Fibroblast of skin of right biceps (primary cell): ENCODE measurements around the gene MICAL3.
"Not testable (repeated sequence)": the region's sequence is repeated elsewhere in the genome, so short reads cannot be mapped to it uniquely, and the experiment has no call there.

ENCODE experiments used
- DNase-seq: peaks from one replicate; pipeline ENCODE4 v3.0.0-alpha.2; 2013

Gene MICAL3

DNA sequence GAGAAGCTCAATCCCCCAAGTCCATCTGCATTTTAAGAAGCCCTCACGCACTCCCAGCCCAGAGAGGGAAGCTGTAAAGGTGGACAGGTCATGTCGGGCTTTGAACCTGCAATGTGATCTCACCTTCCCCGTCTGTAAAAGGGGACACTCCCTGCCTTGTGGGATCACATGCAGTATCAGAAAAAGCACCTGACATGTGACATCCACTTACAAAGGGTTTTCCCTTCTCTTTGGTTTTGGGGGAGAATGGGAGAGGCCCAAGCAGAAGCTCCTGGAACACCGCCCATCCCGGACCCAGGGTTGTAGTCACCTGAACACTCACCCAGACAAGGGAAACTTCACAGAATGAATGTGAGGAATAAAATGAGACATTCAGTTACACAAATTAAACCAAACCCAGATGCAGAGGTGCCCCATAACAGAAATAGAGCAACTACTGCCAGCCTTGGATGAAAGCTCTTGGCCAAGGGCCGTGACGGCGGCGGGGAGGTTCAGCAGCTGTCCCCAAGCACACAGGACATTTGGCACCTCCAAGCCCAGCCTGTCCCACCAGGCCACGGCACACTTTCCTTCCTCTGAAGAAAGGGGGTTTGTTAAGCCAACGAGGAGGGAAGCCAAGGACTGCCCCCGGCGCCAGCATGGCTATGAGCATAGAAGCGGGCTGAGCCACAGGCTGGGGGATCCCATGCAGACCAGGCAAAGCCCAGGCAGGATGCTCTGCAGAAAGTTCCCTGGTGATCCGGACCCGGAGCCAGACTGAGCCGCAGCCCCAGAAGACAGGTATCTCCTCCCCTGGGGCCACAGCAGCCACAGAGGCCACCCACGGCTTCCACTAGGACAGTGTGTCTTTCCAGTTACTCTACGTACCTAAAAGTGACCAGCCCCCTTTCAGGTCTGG lies 253.9 kb downstream of the MICAL3 start:
- DNase-seq = no peak

- no peak for DNase-seq
These were observed 254.7 kb downstream of the MICAL3 start for GRCh38 chr22:17769716-17770082.

DNA sequence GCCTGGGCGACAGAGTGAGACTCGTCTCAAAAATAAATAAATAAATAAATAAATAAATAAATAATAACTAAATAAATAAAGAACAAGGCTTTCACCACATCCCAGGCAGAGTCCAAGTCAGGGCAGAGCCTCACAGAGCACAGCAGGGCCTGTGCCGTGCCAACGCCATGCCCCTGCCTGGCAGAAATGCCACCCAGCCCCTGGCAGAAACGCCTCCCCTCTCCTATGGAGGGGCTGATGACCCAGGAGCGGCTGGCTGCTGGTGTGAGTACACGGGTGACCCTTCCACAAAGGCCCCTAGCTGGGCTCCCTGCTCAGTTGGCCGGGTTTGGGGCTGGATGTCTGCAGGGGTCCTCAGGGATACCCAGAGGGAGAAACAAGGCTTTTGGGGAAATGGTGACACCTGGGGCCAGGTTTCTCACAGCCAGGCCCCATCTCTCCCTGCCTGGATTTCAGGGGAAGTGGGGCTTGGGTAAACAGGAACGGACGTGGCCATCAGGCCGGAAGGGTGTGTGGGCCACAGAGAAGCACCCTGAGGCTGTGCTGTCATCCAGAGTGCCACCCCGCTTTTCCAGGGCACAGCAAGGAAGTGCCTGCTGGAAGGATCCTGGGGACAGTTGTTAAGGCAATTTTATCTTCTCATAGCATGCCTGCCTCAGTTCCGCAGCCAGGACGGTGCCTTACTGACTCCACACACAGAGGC lies 255.2 kb downstream of the MICAL3 start:
- no peak for DNase-seq

GRCh38 chr22:17767233-17768065 lies 256.9 kb downstream of the MICAL3 start:
- DNase-seq = no peak

DNA sequence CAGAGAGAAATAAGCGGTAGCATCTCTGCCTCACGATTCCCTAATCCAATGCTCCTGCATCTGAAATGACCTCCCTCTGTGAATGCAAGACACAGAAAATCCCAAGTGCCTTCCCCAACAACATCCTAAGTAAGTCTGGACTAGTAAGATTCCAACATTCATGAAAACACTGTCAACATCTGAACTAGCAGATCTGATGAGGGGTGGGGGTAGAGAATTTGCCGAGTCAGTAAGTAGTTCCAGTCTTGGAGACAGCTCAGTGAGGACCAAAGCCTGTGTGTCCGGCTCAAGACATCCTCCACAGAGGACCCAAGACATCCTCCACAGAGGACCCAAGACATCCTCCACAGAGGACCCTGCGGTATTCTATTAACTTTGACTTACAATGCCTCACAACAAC lies 259.5 kb downstream of the MICAL3 start:
- not testable (repeated sequence) for DNase-seq

DNA sequence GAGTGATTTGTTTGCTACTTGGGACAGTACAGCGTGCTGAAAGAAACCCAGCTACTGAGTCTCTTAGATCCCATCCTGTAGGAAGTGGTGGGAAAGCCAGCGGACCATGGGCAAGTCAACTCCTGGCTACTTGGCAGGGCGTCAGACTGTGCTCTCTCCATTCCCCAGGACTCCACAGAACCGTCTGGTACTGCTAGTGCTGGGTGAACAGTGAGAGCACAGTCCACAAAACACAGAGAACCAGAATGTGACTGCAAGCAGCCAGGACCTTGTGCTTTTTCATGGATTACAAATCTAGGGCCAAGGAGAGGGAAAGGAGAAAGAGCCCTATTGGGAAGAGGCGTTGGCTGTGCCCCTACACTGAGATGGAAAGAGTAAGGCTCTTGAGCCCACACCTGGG lies 260.3 kb downstream of the MICAL3 start:
- DNase-seq = no peak

DNA sequence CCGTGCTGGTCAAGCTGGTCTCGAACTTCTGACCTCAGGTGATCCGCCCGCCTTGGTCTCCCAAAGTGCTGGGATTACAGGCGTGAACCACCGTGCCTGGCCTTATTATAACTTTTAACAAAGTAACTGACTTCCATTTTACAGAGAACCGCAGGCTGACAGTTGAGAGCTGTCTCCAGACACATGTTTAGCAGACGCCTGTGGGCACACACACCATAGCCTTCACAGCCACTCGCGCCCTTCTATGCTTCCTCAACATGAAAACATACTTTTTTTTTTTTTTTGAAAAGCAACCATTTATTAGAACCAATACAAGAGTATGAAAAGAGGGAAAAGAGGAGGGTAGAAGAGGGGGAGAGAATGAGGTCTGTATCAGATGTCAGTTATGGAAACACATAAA lies 260.9 kb downstream of the MICAL3 start:
- DNase-seq = not testable (repeated sequence)

DNA sequence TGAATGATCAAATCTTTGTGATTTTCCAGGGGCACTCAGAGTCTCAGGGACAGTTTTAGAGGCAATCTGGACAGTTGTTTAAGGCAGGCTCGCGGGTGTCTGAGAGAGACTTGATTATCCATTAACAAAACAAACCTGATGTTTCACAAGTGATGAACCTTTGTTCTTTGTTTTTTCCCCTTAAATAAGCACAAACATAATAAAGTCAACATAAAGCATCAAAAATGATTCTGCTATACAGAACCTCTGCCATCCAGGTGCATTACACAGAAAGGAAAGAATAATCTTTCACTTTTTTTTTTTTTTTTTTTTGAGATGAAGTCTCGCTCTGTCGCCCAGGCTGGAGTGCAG lies 263.2 kb downstream of the MICAL3 start:
- DNase-seq = no peak

DNA sequence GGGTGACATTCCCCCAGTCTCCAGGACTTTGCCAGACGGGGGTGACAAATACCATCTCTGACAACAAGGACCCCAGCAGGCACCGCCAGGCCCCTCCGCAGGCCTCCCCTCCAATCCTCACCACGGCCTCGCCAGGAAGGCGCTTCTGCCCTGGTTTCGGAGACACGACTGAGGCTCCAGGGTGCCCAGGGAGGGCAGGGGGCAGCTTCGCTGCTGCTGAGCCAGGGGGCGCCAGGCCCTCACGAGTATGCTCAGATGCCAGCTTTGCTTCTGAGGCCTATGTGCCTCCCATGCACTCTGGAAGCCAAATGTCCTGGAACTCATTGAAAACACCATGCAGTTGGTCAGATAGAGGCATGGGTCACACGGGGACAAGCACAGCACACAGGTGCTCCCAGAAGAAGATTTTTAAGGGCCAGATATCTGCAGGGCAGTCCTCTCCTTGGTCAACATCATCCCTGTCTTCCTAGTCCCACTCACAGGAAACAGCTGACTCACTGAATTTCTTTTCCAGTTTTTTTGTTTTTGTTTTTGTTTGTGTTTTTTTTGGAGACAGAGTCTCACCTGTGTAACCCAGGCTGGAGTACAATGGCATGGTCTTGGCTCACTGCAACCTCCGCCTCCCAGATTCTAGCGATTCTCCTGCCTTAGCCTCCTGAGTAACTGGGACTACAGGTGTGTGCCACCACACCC lies 270.0 kb downstream of the MICAL3 start:
- no peak for DNase-seq

GRCh38 chr22:17753401-17753989 lies 270.9 kb downstream of the MICAL3 start:
- DNase-seq = no peak

DNA sequence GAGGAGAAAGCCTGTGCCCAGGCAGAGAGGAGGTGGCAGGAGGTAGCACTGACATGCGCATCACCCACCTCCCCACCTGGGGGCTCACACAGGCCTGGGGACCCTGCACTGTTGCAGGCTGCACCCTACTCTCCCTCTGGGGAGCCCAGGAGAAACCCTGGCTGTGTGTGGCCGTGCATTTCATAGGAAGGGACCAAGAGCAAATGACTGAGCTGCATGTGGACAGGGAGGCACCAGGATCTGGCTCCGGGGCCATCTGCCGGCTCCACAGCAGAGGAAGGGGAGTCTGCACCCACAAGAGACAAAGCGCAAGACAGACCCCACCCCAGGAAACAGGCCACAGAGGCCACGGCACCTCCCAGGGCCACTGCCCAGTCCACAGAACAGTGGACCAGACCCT lies 272.8 kb downstream of the MICAL3 start:
- DNase-seq = no peak

DNA sequence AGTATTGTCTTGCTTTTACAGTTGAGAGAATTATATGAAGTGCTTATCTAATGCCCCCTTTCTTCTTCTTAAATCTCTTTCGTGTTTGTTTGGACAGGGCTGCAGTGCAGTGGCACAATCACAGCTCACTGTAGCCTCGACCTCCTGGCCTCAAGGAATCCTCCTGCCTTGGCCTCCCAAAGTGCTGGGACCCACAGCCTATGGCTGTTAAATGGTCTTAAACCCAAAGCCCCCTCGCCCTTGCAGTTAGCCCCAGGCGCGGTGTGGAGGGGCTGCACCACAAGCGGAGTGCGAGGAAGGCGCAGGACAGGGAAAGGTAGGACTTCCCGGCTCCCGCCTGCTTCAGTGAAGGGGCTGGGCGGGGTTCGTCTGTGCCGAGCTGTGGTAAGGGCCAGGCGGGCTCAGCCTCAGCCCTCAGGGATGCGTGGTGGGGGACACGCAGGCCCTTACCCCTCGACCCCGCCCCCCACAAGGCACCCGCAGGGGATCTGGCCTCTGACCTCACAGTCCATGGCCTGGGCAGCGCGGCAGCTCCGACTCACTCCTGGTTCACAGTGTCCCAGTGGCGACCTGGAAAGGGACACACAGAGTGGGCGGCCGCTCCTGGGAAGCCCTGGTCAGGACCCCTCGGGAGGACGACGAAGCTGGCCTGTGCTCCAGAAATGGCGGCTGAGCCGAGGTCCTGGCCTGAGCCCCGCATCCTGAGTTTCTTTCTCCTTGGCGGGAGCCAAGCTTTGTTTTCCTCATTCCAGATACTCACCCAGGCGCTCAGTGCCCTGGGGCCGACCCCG lies 274.6 kb downstream of the MICAL3 start:
- no peak for DNase-seq

DNA sequence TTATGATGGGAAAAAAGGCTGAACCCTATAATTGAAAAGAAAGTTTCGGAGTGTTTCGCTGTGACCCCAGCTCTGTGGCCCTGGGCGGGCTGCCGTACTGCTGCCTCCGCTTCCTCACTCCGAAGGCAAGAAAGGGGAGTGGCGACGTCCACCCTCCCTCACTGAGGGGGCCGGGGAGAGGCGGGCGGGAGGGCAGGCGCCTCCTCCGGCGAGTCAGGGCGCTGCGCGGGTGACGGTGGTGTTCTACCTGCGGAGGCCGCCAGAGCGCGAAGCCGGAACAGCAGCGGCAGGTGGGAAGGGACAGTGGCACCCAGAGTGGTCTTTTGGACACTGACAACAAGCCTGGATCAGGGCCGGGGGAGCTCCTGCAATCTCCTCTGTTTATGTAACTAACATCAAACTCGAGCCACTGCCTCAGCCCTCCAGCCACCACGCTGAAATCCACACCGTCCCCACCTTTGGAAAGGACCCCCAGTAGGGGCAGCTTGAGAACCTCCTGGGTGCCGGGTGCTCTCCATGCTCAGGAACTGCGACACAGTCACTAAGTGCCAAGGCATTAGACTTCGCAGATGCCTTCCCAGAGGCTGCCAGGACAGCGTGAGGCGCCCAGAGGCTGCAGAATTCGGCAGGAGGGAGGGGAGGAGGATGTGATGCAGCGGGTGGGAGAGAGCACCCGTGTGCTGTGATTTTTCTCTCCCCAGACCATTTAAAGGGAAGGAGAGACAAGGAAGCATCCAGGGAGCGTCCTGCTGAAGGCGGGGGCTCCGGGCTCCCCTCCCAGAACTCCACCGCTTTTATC lies 275.6 kb downstream of the MICAL3 start:
- no peak for DNase-seq

GRCh38 chr22:17746916-17747315 lies 277.4 kb downstream of the MICAL3 start:
- no peak for DNase-seq

- DNase-seq = no peak
These were observed 279.9 kb downstream of the MICAL3 start for GRCh38 chr22:17744430-17744829.

GRCh38 chr22:17743661-17744411 lies 280.5 kb downstream of the MICAL3 start:
- DNase-seq = no peak

- DNase-seq = peak; percentile 59
These were observed 281.8 kb downstream of the MICAL3 start for GRCh38 chr22:17742527-17742902.

- no peak for DNase-seq
These were observed 282.4 kb downstream of the MICAL3 start for GRCh38 chr22:17741866-17742526.

DNA sequence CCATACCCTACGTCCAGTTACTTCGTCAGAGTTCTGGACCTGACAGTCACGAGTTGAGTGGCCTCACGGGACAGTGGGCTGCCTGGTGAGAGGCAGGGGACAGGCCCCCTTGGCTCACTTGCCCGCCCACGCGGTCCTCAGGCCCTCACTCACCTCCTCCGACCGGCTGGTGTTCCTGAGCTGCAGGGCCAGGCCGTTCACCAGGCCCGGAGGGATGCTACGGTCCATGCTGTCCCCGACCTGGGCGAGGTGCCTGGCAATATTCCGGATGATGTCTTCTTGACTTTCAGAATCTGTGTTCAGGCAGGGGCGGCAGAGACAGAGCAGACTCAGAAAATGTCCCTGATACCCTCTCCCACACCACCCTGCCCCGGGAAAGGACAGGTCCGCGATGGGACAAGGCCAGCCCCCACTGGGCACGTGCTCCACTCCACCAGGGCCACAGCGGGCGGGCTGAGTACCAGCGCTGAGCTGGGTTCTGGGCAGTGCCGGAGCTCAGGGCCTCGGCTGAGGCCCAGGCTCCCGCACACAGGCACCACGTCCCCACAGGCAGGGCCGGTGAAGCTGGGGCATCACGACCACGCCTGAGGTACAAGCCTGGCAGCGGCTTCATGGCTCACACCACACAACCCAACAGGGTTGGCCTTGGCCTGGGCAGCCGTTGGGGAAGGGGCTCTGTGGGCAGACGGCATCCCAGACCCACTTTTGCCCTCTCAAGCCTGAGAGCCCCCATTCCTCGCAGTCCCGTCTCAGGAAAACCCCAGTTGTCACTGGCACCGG lies 285.0 kb downstream of the MICAL3 start:
- DNase-seq = no peak
